LNCAP (cell line): Measurements from ENCODE around the gene MAPK8.

Experiments
- CTCF ChIP-seq: fragments of 450-650 bp; IDR thresholded peaks from 2 replicates; pipeline ENCODE4 v1.5.1; 2017; ENCODE audit warnings: mild to moderate bottlenecking

MAPK8 gene

GRCh38 chr10:48459270-48460150 lies 153.0 kb downstream of the MAPK8 start:
- no peak for TF ChIP-seq CTCF

GRCh38 chr10:48460182-48460581 lies 153.7 kb downstream of the MAPK8 start:
- TF ChIP-seq CTCF: no peak

- TF ChIP-seq CTCF: no peak
These were observed 155.4 kb downstream of the MAPK8 start for GRCh38 chr10:48461623-48462481.

- TF ChIP-seq CTCF: no peak
These were observed 156.1 kb downstream of the MAPK8 start for GRCh38 chr10:48462482-48463020.

GRCh38 chr10:48463318-48464003 lies 157.0 kb downstream of the MAPK8 start:
- TF ChIP-seq CTCF: no peak

GRCh38 chr10:48464121-48464870 lies 157.8 kb downstream of the MAPK8 start:
- TF ChIP-seq CTCF: no peak
